ENCODE data around the gene YTHDC1.

Gene YTHDC1

DNA sequence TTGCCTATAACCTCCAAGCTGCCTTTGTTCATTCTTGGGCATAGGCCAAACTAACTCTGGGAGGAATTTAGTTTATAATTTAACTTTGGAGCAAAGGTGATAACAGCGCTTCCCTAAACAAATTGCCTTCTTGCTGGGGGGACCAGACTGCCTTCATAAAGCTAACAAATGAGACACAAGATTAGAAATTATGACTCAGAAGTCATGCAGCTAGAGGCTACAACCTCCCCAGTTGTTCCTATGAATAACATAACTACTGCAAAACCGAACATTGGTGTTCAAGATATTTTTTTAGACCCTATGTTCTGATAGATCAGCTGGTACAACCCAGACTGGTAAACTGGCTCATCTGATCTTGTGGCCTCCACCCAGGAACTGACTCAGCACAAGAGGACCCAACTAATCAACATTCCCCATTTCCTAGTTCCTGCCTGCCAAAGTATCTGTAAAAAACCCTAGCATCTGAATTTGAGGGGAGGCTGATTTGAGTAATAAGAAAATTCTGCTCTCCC is 82.4 kb downstream of the YTHDC1 start:
- TF ChIP-seq Cebpa-rat (IDR thresholded peaks at IDR 0.05): no peak
- peak overlapping the region in 2 of 11 experiments; percentile 55 to 60; a peak in 5 of 22 replicates for H3K27ac ChIP-seq
- H3K36me3 ChIP-seq: no peaks in the 10 kb centered on the region

DNA sequence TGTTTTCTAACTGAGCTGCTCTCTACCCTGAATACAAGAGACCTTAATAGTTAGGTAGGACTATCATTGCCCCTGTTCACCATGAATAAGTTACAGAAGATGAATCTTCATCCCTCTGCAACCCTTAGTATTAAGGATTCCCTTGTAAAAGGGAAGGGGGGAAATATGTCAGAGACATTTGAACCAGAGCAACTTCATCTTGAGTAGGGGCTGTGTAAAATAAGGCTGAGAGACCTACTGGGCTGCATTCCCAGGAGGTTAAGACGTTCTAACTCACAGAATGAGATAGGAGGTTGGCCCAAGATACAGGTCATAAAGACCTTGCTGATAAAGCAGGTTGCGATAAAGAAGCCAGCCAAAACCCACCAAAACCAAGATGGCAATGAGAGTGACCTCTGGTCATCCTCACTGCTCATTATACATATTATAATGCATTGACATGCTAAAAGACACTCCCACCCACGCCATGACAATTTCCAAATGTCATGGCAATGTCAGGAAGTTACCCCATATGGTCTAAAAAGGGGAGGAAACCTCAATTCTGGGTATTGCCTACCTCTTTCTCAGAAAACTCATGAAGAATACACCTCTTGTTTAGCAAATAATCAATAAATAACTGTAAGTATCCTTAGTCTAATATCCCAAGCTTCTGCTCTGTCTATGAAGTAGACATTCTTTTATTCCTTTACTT is 84.9 kb downstream of the YTHDC1 start:
- H3K4me1 ChIP-seq: peaks cover 0 to 16% (median 0%) of the 10 kb centered on the region in 10 experiments; a peak in 6 of 20 replicates
- H3K36me3 ChIP-seq: no peaks in the 10 kb centered on the region
- no peaks in the 10 kb centered on the region for H4K20me1 ChIP-seq
- H3K4me2 ChIP-seq: no peak overlapping the region
- no peak overlapping the region for H3K27ac ChIP-seq
- no peaks in the 10 kb centered on the region for H3K27me3 ChIP-seq
- no peak overlapping the region for H3K4me3 ChIP-seq
- no peak for TF ChIP-seq Cebpa-rat (IDR thresholded peaks at IDR 0.05)
- H3K9me3 ChIP-seq (replicated peaks in 1 of 11): peaks cover 11 to 20% (median 11%) of the 10 kb centered on the region in 11 experiments; a peak in 21 of 22 replicates
- no peak overlapping the region for H3K9ac ChIP-seq

More for the DNA sequence above, 82.4 kb downstream of the YTHDC1 start:
- Histone ChIP-seq H3K27me3 (no peaks in the 10 kb centered on the region), H3K9ac (no peak overlapping the region), H3K4me3 (no peak overlapping the region), H4K20me1 (no peaks in the 10 kb centered on the region), H3K9me3 (replicated peaks in 1 of 11) (peaks cover 14 to 33% (median 22%) of the 10 kb centered on the region in 11 experiments), H3K4me1 (peaks cover 0 to 16% (median 0%) of the 10 kb centered on the region in 10 experiments; a peak in 6 of 20 replicates), H3K4me2 (peak overlapping the region in 3 of 11 experiments; percentile 37 to 67 (median 39); a peak in 6 of 22 replicates)
